GM13976 (cell line): ENCODE results near the gene SRGAP2.
"Not testable (repeated sequence)": the region's sequence is repeated elsewhere in the genome, so short reads cannot be mapped to it uniquely, and the experiment has no call there.

Experiments used
- DNase-seq: peaks from one replicate; pipeline ENCODE4 v3.0.0; 2012; ENCODE audit warnings: low spot score
- in situ Hi-C: fragments of 300-500 bp; cut with MboI; formaldehyde crosslinking; loops from one replicate; pipeline ENCODE4 v1.12.0; 2022; ENCODE audit warnings: low sequenced_read_pairs, mixed read lengths, inconsistent platforms; ENCODE audit not compliant: unreplicated experiment

Gene SRGAP2

DNA sequence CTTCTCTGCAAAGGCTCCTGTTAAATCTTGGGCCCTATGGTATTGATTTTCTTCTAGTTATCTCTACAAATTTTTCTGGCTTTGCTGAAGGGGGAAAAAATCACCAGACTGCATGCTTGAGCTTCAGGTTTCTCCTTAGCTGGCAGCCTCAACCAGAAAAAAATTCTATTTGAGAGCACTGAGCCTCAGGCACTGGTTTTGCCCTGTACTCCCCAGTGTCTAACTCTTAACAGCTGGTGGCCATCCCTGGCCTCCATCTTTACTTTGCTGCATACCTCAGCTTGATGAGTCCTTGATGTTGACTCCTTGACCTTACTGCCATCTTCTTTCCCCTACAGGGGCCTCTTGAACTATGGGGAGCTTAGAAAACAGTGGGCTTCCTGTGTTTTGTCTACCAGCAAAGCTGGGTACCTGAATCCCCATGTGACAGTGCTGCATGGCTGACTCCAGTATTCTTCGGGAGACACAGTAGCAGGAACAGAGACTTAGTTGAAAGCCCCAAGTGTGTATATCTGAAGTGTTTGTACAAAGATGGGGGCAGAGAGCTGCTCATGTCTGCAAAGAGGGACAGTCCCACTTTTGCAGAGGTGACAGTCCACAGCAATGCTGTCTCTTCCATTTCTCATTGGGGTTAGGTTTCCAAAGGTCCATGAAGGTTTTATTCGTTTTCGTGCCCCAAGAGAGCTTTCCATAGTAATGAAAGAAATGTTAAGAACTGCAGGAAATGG is 31.0 kb downstream of the SRGAP2 start:
- in situ Hi-C loops, DNase-seq: not testable (repeated sequence)

DNA sequence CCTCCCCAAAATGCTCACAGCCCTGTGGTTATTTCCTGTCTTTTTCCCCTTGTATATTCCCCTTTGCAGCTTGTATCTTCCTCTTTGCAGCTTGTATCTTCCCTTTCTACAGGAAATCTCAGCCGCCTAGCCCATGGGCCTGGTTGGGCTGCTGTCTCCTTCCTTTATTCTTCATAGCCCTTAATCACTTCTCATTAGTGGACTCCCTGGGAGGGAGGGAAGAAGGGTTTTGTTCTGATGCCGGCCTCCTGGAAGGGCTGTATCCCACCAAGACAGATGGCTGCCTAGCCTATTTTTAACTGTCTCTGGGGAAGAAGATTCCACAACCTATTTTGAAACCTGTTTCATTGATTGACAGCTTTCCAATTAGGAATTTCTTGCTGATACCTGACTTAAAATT is 31.8 kb downstream of the SRGAP2 start:
- in situ Hi-C loops, DNase-seq: not testable (repeated sequence)

DNA sequence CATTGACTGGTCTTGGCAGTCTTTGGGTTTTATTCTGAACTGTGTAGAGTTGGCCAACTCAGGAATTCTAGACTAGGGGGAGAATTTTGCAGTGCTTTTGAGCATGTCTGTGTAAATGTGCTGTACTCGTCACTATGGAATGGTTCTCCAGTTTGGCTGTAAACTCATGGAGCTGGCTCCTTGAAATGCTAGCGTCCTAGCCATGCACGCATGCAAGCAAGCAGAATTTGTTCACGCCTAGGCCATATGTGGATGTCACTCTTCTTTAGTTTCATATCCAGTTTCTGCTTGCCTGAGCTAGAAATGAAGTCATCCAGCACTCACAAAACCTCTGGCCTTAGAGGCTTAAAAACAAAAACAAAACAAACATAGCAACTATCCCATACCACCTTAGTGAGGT is 36.9 kb downstream of the SRGAP2 start:
- in situ Hi-C loops, DNase-seq: not testable (repeated sequence)

DNA sequence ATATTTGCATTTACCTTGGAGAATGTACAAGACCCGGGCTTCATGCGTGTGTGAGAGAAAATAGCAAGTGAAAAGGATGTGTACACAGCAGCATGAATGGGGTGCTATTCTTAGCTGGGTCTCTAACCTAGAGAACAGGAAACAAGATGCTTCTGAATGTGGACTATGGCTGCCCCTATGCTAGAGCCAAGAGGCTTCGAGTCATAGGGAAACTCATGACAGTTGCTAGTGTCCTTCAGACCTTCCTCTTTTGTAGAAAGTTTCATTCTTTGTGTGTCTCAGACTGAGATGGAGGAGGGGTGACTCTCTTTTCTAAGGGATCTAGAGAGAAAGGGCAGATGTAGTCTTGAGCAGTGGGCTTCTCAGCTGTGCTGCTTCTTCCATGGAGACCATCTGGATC is 40.0 kb downstream of the SRGAP2 start:
- DNase-seq, in situ Hi-C loops: not testable (repeated sequence)

DNA sequence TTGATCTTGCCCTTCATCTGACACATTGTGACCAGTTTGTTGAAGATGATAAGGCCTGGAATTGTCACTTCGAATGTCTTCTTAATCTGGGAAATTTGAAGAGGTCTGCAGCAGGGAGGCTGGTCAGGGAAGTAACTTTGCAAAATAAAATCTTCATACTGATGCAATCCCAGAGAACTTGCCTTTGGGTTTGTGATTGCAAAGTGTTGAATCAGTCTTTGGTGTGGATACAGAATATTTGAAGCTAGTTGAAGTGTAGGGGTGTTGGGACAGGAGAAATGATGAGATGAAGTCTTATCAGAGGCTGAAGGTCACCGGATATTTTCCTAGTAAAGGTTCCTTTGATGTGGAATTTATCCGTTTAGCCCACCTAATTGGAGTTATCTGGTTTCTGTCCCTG is 42.1 kb downstream of the SRGAP2 start:
- in situ Hi-C loops, DNase-seq: not testable (repeated sequence)

DNA sequence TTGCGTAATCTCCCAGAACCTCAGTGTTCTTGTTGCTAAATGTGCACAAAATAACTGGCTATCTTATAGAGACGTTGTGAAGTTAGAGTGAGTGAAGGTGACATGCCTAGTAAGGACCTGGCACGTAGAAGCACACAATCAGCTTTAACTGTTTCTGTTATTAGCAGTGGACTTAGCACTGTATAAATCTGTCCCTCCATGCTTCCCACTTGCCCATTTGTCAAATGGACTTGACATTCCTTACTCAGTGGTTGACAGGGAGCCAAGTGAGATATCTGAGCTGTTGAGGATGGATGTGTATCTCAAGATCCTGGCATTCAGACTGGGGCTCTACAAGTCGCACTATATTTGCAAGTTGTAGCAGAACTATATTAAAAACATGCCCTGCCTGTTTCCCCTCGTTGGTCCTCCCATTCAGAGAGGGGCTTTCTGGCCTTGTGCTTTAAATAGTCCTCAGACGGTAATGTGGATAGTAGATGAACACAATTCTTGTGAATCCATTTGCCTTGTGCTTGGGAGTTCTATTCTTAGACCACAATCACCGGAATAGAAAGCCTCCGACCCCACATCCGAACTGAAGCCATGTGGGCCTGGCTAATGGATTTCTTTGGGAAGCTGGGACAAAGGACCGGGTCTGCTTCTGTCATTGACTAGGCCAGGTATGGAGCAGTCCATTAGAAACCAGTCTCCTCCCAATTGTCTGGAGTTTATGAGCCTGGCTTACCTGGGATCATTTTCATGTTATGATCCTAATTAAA is 43.0 kb downstream of the SRGAP2 start:
- DNase-seq, in situ Hi-C loops: not testable (repeated sequence)

DNA sequence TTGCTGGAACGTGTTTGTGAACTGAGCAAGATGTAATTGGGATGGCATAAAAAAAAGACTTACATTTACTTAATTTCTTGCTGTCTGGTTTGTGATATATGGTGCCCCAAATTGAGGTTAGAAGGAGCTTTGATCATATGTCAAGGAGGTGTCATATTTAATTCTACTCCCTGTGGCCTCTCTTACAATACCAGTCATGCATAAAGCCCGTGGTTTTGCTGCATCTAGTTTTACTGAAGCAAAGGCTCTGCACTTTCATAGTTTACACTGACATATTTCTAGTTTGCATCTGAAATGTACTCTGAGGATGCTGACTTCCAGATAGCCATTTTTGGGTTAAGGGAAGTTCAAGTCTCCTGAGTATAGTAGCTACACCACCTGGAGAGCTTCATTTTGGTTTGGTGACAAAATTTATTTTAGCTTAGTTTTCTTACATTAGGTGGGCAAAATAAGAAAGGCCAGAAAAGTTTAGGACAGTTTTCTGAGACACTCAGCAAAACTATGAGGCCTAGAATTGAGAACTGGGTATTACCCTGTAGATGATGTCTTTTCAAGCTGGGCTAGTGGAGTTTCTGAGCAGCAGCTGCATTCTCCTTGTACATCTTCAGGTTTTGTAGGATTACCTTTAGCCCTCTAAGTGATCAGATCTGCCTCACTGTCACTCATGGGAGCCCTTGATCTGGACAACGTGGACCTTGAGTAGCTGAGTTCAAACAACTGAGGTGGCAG is 47.8 kb downstream of the SRGAP2 start:
- DNase-seq, in situ Hi-C loops: not testable (repeated sequence)

DNA sequence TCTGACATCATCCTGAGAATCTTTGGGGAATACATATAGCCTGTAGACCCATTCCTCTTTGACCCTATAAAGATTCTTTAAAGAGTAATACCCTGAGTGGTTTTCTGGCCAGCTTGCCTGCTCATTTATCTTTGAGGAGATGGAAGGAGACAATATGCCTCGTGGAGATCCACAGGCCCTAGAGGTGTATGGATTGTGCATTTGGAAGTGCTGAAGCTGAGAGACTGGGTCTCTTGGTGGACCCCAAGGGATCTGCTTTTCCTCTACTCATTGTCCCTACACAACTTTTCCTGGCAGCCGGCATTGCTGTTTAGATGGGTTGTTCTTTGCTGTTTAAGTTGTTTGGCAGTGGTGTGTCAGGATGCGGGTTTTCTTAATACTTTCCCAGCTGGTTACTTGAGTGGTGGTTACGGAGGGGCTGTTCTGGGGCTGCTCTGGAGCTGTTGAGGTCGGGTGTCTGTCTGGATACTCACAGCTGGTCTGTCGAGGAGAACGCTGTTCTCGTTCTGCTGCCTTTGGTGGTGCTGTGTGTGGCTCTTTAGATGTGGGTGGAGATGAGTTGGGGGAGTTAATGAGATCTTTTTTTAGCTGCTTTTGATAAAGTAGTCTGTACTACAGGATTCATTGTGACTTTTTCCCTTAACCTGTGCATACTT is 49.5 kb downstream of the SRGAP2 start:
- in situ Hi-C loops, DNase-seq: not testable (repeated sequence)
